ENCODE data around the gene VAC14. TPM values are rescaled to one million over a fixed set of nuclear protein-coding genes. Genes with fewer than 3 reads are reported as not detected.

VAC14 gene
- total RNA-seq, 1 experiment from 2014 or later: 49.9 TPM

- Histone ChIP-seq H3K18ac (ENCODE audit: insufficient read length, low read depth, low read length) (no peak overlapping the region), H3K23ac (ENCODE audit: insufficient read length, low read depth, low read length) (no peak overlapping the region), H3K79me1 (ENCODE audit: insufficient read depth, low read depth, low read length, poor library complexity, severe bottlenecking) (no peaks in the 10 kb centered on the region), H3K14ac (ENCODE audit: insufficient read depth, low read length) (no peak overlapping the region; the same call in 1 of the 2 replicates), H4K91ac (ENCODE audit: insufficient read length, low read depth, low read length) (no peak overlapping the region), H3K4me1 (ENCODE audit: insufficient read depth, low read length) (peaks cover 6% of the 10 kb centered on the region; the same call in 1 of the 2 replicates), H2AFZ (ENCODE audit: low read length) (no peak overlapping the region), H2BK120ac (ENCODE audit: low read depth, low read length, poor library complexity, severe bottlenecking) (no peak overlapping the region), H3K23me2 (ENCODE audit: insufficient read length, low read depth, low read length, poor library complexity, severe bottlenecking) (no peaks in the 10 kb centered on the region), H2BK15ac (ENCODE audit: low read depth, low read length) (no peak overlapping the region), H2BK12ac (ENCODE audit: insufficient read length, low read depth, low read length) (no peak overlapping the region), H3K9ac (ENCODE audit: extremely low read depth, insufficient read length, low read length) (no peak overlapping the region), H4K8ac (replicated peaks; ENCODE audit: insufficient read length, low read depth, low read length) (no peak overlapping the region), H3K27ac (ENCODE audit: insufficient read length, low read depth, low read length) (no peak overlapping the region), H3K4ac (ENCODE audit: low read depth, low read length) (no peak overlapping the region), H2BK20ac (ENCODE audit: low read depth, low read length, poor library complexity, severe bottlenecking) (no peak overlapping the region), H3K56ac (ENCODE audit: insufficient read length, low read depth, low read length) (no peak overlapping the region), H2AK5ac (ENCODE audit: insufficient read length, low read length) (no peak overlapping the region), H3K9me3 (ENCODE audit: control insufficient read depth, low read depth, low read length) (no peaks in the 10 kb centered on the region), H2BK5ac (ENCODE audit: insufficient read length, low read length) (no peak overlapping the region), H4K5ac (ENCODE audit: insufficient read length, low read depth, low read length) (no peak overlapping the region), H3K79me2 (ENCODE audit: insufficient read depth, low read length) (no peaks in the 10 kb centered on the region), H4K20me1 (ENCODE audit: control insufficient read depth, insufficient read depth, insufficient read length) (no peaks in the 10 kb centered on the region), H3K4me2 (ENCODE audit: insufficient read depth, insufficient read length, low read length) (no peak overlapping the region), H3T11ph (ENCODE audit: low read length) (no peak overlapping the region), H3K27me3 (ENCODE audit: insufficient read depth, low read length) (no peaks in the 10 kb centered on the region)
- Mint-ChIP-seq H3K36me3 (ENCODE audit: insufficient read depth in 1 of 3, low read depth in 3 of 3) (peaks cover 25 to 36% (median 30%) of the 10 kb centered on the region in 3 experiments), H3K9me3 (peaks cover 4 to 8% of the 10 kb centered on the region in 2 experiments; a peak in 3 of 5 replicates), H3K27me3 (ENCODE audit: low read depth) (peaks cover 1% of the 10 kb centered on the region; the same call in 1 of the 2 replicates), H3K4me1 (peaks cover 25 to 28% of the 10 kb centered on the region in 2 experiments), H3K4me3 (no peak overlapping the region), H3K27ac (peak overlapping the region in 2 of 3 experiments; percentile 61 to 82; a peak in 2 of 7 replicates)
- TF ChIP-seq CTCF (conservative IDR thresholded peaks at IDR 0.05): no peak
- no peak for DNase-seq
- WGBS (ENCODE audit: extremely low coverage, insufficient read length, low lambda C conversion rate): no CpG with 5 or more reads among the region's 16 CpGs
These were observed 60.6 kb downstream of the VAC14 start for GRCh38 chr16:70740174-70740913.
